Brain microvascular endothelial cell (primary cell): Measurements from ENCODE around the gene THPO.

ENCODE experiments used
- DNase-seq: peaks from one replicate; pipeline ENCODE4 v3.0.0-alpha.2; 2020
- H3K27ac ChIP-seq: fragments of 250-450 bp; sonication (Bioruptor Pico); 2 replicates; pipeline ENCODE4 v1.5.1; 2020; ENCODE audit warnings: mild to moderate bottlenecking, moderate library complexity
- H3K27me3 ChIP-seq: fragments of 250-450 bp; sonication (Bioruptor Pico); replicated peaks from 2 replicates; pipeline ENCODE4 v1.5.1; 2020; ENCODE audit warnings: mild to moderate bottlenecking
- H3K36me3 ChIP-seq: fragments of 250-450 bp; sonication (Bioruptor Pico); replicated peaks from 2 replicates; pipeline ENCODE4 v1.5.1; 2020; ENCODE audit warnings: mild to moderate bottlenecking
- H3K4me3 ChIP-seq: 2 replicates; pipeline ENCODE4 v1.5.1; 2011; ENCODE audit warnings: low read depth, mild to moderate bottlenecking, control low read depth, low read length, moderate library complexity
- in situ Hi-C: cut with HindIII; loops from 2 replicates; pipeline ENCODE4 v1.10.0; 2017; ENCODE audit warnings: low sequenced_read_pairs, low pct_ligation_motif_present
- TF ChIP-seq, protein P1 (sequence below): IDR thresholded peaks from 2 replicates; pipeline ENCODE4 v1.5.1; 2011; ENCODE audit warnings: low read depth, mild to moderate bottlenecking, moderate library complexity, low read length, control low read depth, inconsistent platforms; ENCODE audit errors: missing control alignments

THPO gene

DNA sequence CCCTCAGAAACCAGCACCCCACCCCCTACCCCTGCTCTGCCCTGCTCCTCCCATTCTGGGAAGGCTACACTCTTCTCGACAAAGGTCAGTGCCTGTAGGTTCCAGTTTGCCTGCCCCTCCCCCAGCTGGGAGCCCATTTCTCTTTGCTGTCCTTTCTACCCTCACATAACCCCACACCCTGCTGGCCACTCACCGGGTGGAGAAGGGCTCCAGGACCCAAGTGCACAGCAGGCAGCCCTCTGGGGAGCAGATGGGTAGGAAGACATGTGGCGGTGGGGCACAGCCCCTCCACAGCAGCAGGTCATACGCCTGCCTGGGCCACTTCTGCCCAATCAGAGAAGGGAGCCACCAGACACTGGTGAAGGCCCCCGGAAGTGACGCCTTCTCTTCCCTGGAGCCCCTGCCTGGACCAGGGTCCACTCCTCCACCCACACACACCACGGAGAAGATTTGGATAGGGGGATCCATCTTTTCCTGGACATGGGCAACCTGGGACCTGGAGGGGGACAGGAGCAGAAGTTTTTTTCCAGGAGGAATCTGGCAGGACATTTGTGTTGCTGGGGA, at the start of gene THPO:
Gene THPO, minus strand, starts transcription at position 326 of the 564 bp plus-strand sequence. CDS start 1,948 bp downstream, outside the sequence.
- TF ChIP-seq, protein P1, sequence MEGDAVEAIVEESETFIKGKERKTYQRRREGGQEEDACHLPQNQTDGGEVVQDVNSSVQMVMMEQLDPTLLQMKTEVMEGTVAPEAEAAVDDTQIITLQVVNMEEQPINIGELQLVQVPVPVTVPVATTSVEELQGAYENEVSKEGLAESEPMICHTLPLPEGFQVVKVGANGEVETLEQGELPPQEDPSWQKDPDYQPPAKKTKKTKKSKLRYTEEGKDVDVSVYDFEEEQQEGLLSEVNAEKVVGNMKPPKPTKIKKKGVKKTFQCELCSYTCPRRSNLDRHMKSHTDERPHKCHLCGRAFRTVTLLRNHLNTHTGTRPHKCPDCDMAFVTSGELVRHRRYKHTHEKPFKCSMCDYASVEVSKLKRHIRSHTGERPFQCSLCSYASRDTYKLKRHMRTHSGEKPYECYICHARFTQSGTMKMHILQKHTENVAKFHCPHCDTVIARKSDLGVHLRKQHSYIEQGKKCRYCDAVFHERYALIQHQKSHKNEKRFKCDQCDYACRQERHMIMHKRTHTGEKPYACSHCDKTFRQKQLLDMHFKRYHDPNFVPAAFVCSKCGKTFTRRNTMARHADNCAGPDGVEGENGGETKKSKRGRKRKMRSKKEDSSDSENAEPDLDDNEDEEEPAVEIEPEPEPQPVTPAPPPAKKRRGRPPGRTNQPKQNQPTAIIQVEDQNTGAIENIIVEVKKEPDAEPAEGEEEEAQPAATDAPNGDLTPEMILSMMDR: no peak
- no peak within 1 kb of the TSS for H3K27ac ChIP-seq
- no peaks in the 10 kb centered on the region for H3K36me3 ChIP-seq
- no peak within 1 kb of the TSS for H3K4me3 ChIP-seq
- DNase-seq: no peak
- in situ Hi-C loops: no loop called here
- H3K27me3 ChIP-seq: peaks cover 47% of the 10 kb centered on the region

- H3K4me3 ChIP-seq: no peak overlapping the region
- in situ Hi-C loops: no loop called here
- H3K27me3 ChIP-seq: no peaks in the 10 kb centered on the region
- no peaks in the 10 kb centered on the region for H3K36me3 ChIP-seq
- TF ChIP-seq, protein P1: no peak
- DNase-seq: no peak
- no peak overlapping the region for H3K27ac ChIP-seq
Observed at GRCh38 chr3:184426691-184427141, 48.7 kb upstream of the THPO start.

DNA sequence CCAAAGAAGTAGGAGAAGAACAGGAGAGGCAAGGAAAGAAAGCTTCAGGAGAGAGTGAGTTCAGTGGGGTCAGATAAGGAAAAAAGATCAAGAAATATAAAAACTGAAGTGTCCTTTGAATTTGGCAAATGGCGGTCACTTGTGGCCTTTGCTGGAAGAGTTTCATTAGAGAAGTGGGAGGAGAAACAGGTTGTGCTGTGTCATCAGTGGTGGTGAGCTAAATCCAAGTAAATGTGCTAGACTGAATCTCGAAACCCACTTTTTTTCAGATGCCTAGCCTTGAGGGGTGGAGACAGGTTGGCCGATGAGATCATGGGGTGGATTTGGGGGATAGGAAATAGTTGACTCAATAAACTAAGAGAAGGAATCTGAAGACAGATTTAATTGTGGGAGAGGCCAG, 45.6 kb upstream of the THPO start:
- no peak overlapping the region for H3K27ac ChIP-seq
- in situ Hi-C loops: no loop called here
- H3K27me3 ChIP-seq: no peaks in the 10 kb centered on the region
- no peak overlapping the region for H3K4me3 ChIP-seq
- H3K36me3 ChIP-seq: no peaks in the 10 kb centered on the region
- TF ChIP-seq, protein P1: no peak
- no peak for DNase-seq

DNA sequence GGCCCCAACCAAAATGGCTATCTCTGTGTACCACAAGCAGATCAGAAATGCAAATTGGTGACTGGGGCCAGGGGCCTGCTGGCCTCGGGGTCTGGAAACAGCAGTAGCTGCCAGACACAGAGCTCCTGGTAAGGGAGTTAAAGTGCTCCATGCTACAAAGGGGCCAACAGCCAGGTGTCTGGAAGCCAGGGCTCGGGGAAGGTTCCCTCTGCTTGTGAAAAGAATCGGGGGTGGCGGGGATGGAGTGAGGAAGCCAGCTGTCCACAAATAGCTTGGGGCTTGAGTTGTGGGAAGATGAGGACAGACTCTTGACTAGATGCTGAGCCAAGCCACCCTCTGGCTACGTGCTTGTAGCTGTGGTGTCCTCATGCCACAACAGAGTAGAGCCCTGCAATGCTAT, 41.2 kb upstream of the THPO start:
- Histone ChIP-seq H3K27ac (no peak overlapping the region), H3K4me3 (no peak overlapping the region), H3K36me3 (no peaks in the 10 kb centered on the region), H3K27me3 (no peaks in the 10 kb centered on the region)
- DNase-seq: no peak
- in situ Hi-C loops: no loop called here
- TF ChIP-seq, protein P1: no peak

- DNase-seq: peak; percentile 48
- Histone ChIP-seq H3K36me3 (no peaks in the 10 kb centered on the region), H3K4me3 (no peak overlapping the region), H3K27me3 (no peaks in the 10 kb centered on the region), H3K27ac (no peak overlapping the region)
- TF ChIP-seq, protein P1: peak; percentile 98
- in situ Hi-C loops: no loop called here
Observed at GRCh38 chr3:184417619-184418327, 39.8 kb upstream of the THPO start.

- in situ Hi-C loops: no loop called here
- no peak overlapping the region for H3K27ac ChIP-seq
- no peaks in the 10 kb centered on the region for H3K27me3 ChIP-seq
- DNase-seq: no peak
- TF ChIP-seq, protein P1: no peak
- no peak overlapping the region for H3K4me3 ChIP-seq
- no peaks in the 10 kb centered on the region for H3K36me3 ChIP-seq
Observed at GRCh38 chr3:184415203-184415490, 37.1 kb upstream of the THPO start.
